Hippocampal formation (tissue), 2 donors: ENCODE measurements around the gene OR10H5.
"Not testable (repeated sequence)": the region's sequence is repeated elsewhere in the genome, so short reads cannot be mapped to it uniquely, and the experiment has no call there.

Experiments
- DNase-seq, 2 donors: peaks; one replicate each; lab custom pipeline; 2025; lab: John Stamatoyannopoulos, UW

Gene OR10H5

GRCh38 chr19:15843894-15844222 lies 56.4 kb downstream of the OR10H5 start:
- DNase-seq, result not testable (repeated sequence)

DNA sequence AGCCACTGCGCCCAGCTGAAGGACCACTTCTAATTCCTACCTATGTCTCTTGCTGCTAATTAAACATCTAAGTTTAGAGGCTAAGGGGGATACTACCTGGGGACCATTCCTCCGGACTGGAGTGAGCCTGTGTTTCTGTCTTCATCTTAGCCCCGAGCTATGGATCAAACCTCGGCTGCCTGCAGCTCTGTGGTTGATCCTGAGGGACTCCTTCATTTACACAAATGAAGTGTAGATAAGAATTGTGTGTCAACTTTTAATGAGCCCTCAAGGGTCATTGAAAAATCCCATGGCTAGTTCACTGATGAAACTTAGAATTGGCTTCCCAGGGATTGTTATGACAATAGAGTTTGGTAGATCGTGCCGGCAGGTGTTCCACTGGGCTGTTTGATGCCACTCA lies 59.5 kb downstream of the OR10H5 start:
- no peak for DNase-seq

DNA sequence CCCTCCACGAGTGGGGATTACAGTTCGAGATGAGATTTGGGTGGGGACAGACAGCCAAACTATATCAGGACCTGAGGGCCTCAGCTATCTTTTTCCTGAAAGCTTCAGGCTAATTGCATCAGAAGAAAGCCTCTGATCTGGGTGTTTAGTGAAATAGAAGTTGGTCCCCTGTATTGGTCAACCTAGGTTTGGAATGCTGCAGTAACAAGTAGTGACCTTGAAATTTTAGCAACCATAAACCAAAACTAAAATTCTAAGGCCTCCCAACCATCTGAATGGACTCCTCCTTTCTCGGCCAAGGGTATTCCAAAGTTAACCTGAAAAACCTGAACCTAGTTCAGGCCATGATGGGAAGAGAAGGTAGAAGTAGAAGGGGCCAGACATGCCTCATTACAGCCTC lies 62.9 kb downstream of the OR10H5 start:
- DNase-seq, result no peak
